Heart right ventricle (tissue), 16 donors: ENCODE data around the gene ZBTB18. TPM values are rescaled to one million over a fixed set of nuclear protein-coding genes. Genes with fewer than 3 reads are reported as not detected.

Source experiments
- ATAC-seq, 8 donors: fragments of 200-7000 bp; cut with Tn5 transposase; one replicate each; pipeline ENCODE4 v1.9.1; 2020; ENCODE audit warnings: mild to moderate bottlenecking in 8 of 8, moderate library complexity in 8 of 8, moderate number of reproducible peaks in 1 of 8
- DNase-seq, 2 donors: peaks; one replicate each; pipeline ENCODE4 v3.0.0-alpha.2; 2020
- H3K27ac ChIP-seq, 10 donors: fragments of 200-600 bp; sonication (generic) in 2 of 10; one replicate each; pipeline versions ENCODE4 v1.5.0 to v1.8.0; 2020 to 2022; ENCODE audit warnings: mild to moderate bottlenecking in 3 of 10
- H3K27me3 ChIP-seq, 7 donors: fragments of 200-600 bp; one replicate each; pipeline ENCODE4 v1.8.0; 2021 to 2022; ENCODE audit warnings: mild to moderate bottlenecking in 2 of 7
- H3K36me3 ChIP-seq, 9 donors: fragments of 200-600 bp; sonication (generic) in 1 of 9; one replicate each; pipeline versions ENCODE4 v1.5.0 to v1.8.0; 2020 to 2022; ENCODE audit warnings: mild to moderate bottlenecking in 2 of 9
- H3K4me1 ChIP-seq, 9 donors: fragments of 200-600 bp; sonication (generic) in 1 of 9; one replicate each; pipeline versions ENCODE4 v1.5.0 to v1.8.0; 2020 to 2022; ENCODE audit warnings: mild to moderate bottlenecking in 4 of 9
- H3K4me3 ChIP-seq, 10 donors: fragments of 200-600 bp; sonication (generic) in 2 of 10; one replicate each; pipeline versions ENCODE4 v1.5.0 to v1.8.0; 2020 to 2022; ENCODE audit warnings: mild to moderate bottlenecking in 7 of 10, moderate library complexity in 2 of 10
- H3K9me3 ChIP-seq, 11 donors: fragments of 200-600 bp in 10 of 11; sonication (generic) in 2 of 11; one replicate each; pipeline versions ENCODE4 v1.5.0 to v1.8.0; 2013 to 2022; ENCODE audit warnings: mild to moderate bottlenecking in 2 of 11, control low read depth in 1 of 11, moderate library complexity in 1 of 11
- CTCF ChIP-seq, 9 donors: fragments of 200-600 bp; sonication (generic) in 2 of 9; IDR thresholded peaks; one replicate each; pipeline versions ENCODE4 v1.5.0 to v1.8.0; 2021 to 2022; ENCODE audit warnings: antibody characterized with exemption in 9 of 9, mild to moderate bottlenecking in 5 of 9, moderate library complexity in 1 of 9
- WGBS, 2 donors: extraction: QIAGEN DNeasy Blood & Tissue Kit; methylation state at CpG; one replicate each; pipeline ENCODE4 v1.1.7; 2013; ENCODE audit warnings: inconsistent platforms in 1 of 2; 5-methylcytosine and 5-hydroxymethylcytosine counted together
- intact Hi-C, 10 donors: fragments of 100-400 bp; cut with DNase I; formaldehyde crosslinking; loops; one replicate each; pipeline versions ENCODE4 v1.11.1 to v1.14.2; 2022
- polyA plus RNA-seq, 2 donors: library from polyadenylated mRNA; stranded (reverse); fragments of 200-250 nt; gene quantifications; one replicate each; pipeline ENCODE4 v1.2.3, GENCODE V29; 2013
- total RNA-seq, 10 donors: library from RNA; stranded (reverse); fragmentation: NEBNext Ultra II Directional in 3 of 10; extraction: Animal tissue kit (Norgen Biotek cat#: 25700) in 3 of 10; gene quantifications; one replicate each; pipeline versions ENCODE4 v1.2.1 to v1.2.4, GENCODE V29; 2021 to 2023
- donor health status: Arrhythmogenic right ventricular cardiomyopathy.
- donor health status: ischemic (EF 13 %, LVEDD 7.1; RV severe dilation, severe dysfunction).
- donor health status: healthy with polysubstance abuse.
- donor health status: DM: no; HTN: yes; CAD: no.
- donor health status: DM: no; HTN: no; CAD: no.
- donor health status: ischemic (EF 25% LVEDD 6.9; RV normal size, moderate dysfunction).
- donor health status: ischemic (EF 25% LVEDD 5.7; RV mildly dilated, moderate dysfunction).
- donor health status: healthy.
- donor health status: DM: yes; HTN: yes; CAD: no.
- donor health status: Ischemic cardiomyopathy.
- donor health status: ischemic (EF 35%, LVEDD 5.7; RV mildly dilated, moderate dysfunction).
- donor health status: nonischemic (EF 11% LVEDD 7.7; RV severe dilation, severe dysfunction).
- donor health status: DM: yes; HTN: yes; CAD: no.
- donor health status: PGD.
- donor health status: ischemic (EF 29% LVEDD 5.4; RV normal size, mild dysfunction).
- donor health status: nonischemic (EF 23%, LVEDD 6.1; RV moderate dilation, normal function).

ZBTB18 gene
- total and polyA plus RNA-seq, 12 donors: 7.5 to 33.7 (median 20.5) TPM

GRCh38 chr1:244068567-244068966 lies 17.5 kb downstream of the ZBTB18 start:
- no peak for TF ChIP-seq CTCF (IDR thresholded peaks at IDR 0.05)
- WGBS, 2 donors: 85 to 93% methylated on average over 6 of the region's 6 CpGs
- no peak overlapping the region for H3K27ac ChIP-seq
- ATAC-seq (no peak), DNase-seq (no peak)
- H3K4me3 ChIP-seq: no peak overlapping the region
- H3K9me3 ChIP-seq: no peaks in the 10 kb centered on the region
- peaks cover 0 to 9% (median 0%) of the 10 kb centered on the region in 7 donors for H3K27me3 ChIP-seq
- no peaks in the 10 kb centered on the region for H3K36me3 ChIP-seq
- intact Hi-C loops: no loop called here
- peaks cover 0 to 3% (median 0%) of the 10 kb centered on the region in 9 donors for H3K4me1 ChIP-seq

GRCh38 chr1:244069326-244069898 lies 18.3 kb downstream of the ZBTB18 start:
- WGBS, 2 donors: 94 to 95% methylated on average over 8 of the region's 8 CpGs

GRCh38 chr1:244074559-244075171 lies 23.6 kb downstream of the ZBTB18 start:
- no peak for DNase-seq
- peaks cover 0 to 31% (median 23%) of the 10 kb centered on the region in 7 donors for H3K27me3 ChIP-seq

More at GRCh38 chr1:244069326-244069898, 18.3 kb downstream of the ZBTB18 start:
- TF ChIP-seq CTCF (IDR thresholded peaks at IDR 0.05): no peak
- peaks cover 0 to 11% (median 0%) of the 10 kb centered on the region in 7 donors for H3K27me3 ChIP-seq
- H3K27ac ChIP-seq: no peak overlapping the region
- H3K9me3 ChIP-seq: no peaks in the 10 kb centered on the region
- DNase-seq (no peak), ATAC-seq (no peak)
- H3K4me3 ChIP-seq: no peak overlapping the region
- intact Hi-C loops: no loop called here
- peaks cover 0 to 5% (median 0%) of the 10 kb centered on the region in 9 donors for H3K4me1 ChIP-seq
- H3K36me3 ChIP-seq: no peaks in the 10 kb centered on the region

More at GRCh38 chr1:244074559-244075171, 23.6 kb downstream of the ZBTB18 start:
- Histone ChIP-seq H3K36me3 (no peaks in the 10 kb centered on the region), H3K9me3 (no peaks in the 10 kb centered on the region), H3K4me1 (peaks cover 0 to 17% (median 0%) of the 10 kb centered on the region in 9 donors), H3K4me3 (peak overlapping the region in 1 of 10 donors; percentile 7), H3K27ac (no peak overlapping the region)
- intact Hi-C loops: loop anchor here in 1 of 10 donors (10.0 kb wide), 1 partner anchor 60 kb away; no protein-coding TSS in a partner anchor
- no peak for ATAC-seq
- TF ChIP-seq CTCF (IDR thresholded peaks at IDR 0.05): no peak
- WGBS, 2 donors: 58 to 71% methylated on average over 19 of the region's 19 CpGs
